ENCODE results near the gene NOS1AP. TPM values are rescaled to one million over a fixed set of nuclear protein-coding genes. Genes with fewer than 3 reads are reported as not detected.
"Not testable (repeated sequence)": the region's sequence is repeated elsewhere in the genome, so short reads cannot be mapped to it uniquely, and the experiment has no call there.

The NOS1AP gene
- total RNA-seq, 1 donor from 2014 or later, result 0.62 TPM

- DNase-seq (ENCODE audit: low read depth), result no peak
Measured at GRCh38 chr1:162056579-162056978, 12.9 kb upstream of the NOS1AP start.

- no peak for DNase-seq (ENCODE audit: low read depth)
Measured at GRCh38 chr1:162059721-162060120, 9.8 kb upstream of the NOS1AP start.

- no peak for DNase-seq (ENCODE audit: low read depth)
Measured at GRCh38 chr1:162060314-162060713, 9.2 kb upstream of the NOS1AP start.

GRCh38 chr1:162062542-162063015 lies 6.9 kb upstream of the NOS1AP start:
- DNase-seq (ENCODE audit: low read depth), result no peak

GRCh38 chr1:162065016-162065415 lies 4.5 kb upstream of the NOS1AP start:
- DNase-seq (ENCODE audit: low read depth), result no peak

- not testable (repeated sequence) for DNase-seq (ENCODE audit: low read depth)
Measured at GRCh38 chr1:162066836-162067235, 2.7 kb upstream of the NOS1AP start.

DNA sequence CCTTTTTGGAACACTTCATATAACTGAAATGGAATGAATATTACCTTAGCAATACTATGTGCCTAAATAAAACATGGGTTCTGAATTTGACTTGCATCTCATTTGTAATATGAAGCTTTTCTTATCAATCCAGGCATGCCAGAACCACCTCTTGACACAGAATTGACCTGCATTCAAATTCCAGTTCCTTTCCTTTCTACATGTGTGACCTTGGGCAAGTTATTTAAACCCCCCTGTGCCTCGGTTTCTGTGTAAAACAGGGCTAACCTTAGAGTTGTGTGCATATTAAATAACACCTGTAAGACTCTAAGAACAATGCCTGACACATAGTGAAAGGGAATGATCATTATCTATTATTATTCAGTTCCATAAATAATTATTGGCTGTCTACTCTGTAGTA lies 2.0 kb upstream of the NOS1AP start:
- DNase-seq (ENCODE audit: low read depth), result no peak

GRCh38 chr1:162068301-162068700 lies 1.2 kb upstream of the NOS1AP start:
- no peak for DNase-seq (ENCODE audit: low read depth)

GRCh38 chr1:162070094-162070748 lies 730 bp downstream of the NOS1AP start:
- no peak for DNase-seq (ENCODE audit: low read depth)

DNA sequence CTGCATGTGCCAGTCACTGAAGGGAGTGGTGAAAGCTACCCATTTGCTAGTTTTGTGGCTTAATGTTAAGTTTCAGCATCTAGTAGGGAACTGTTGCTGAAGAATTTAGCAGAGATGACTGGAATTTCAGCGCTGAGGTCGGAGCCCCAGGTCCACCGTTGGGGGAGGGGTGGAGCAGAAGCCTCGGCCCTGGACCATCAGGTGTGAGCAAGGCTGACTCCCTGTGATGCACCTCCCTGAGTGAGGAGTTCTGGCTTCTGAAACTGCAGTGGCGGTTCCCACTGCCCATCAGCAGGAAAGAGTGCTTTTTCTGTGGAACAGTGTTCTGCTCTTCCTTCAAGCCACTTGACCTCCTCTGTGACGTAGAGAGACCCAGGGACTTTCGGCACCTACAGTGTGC lies 1.3 kb downstream of the NOS1AP start:
- no peak for DNase-seq (ENCODE audit: low read depth)

- no peak for DNase-seq (ENCODE audit: low read depth)
Measured at GRCh38 chr1:162072740-162073139, 3.2 kb downstream of the NOS1AP start.

GRCh38 chr1:162074276-162075005 lies 5.0 kb downstream of the NOS1AP start:
- no peak for DNase-seq (ENCODE audit: low read depth)

GRCh38 chr1:162075862-162076261 lies 6.4 kb downstream of the NOS1AP start:
- DNase-seq (ENCODE audit: low read depth), result no peak

DNA sequence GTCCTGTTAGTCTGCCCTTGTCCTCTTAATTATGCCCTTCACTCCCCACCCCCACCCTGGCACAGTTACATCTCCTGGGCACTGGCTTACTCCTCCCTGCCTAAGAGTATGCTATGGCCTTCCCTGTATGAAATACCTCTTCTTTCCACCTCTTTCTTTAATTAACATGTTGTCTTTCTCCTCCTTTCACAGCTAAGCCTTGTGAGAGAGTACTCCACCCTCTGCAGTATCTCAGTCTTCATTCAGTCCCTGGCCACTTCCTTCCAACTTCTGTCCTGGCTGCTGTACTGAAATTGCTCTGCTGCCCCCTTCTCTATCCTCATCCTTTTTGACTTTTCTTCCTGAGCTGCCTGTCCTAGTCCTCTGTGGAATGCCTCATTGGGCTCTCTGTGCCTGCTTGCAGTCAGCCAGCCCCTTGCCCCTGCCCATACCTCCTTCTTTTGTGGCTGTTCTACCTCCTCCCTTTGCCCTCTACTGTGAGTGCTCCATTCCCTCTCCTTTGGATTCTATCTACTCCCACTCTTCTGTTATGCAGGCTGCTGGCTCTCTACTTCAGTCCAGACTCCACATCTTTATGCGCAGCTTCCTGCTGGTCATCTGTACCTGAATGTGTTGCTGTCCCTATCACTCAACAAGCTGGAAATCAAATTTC lies 8.3 kb downstream of the NOS1AP start:
- no peak for DNase-seq (ENCODE audit: low read depth)

DNA sequence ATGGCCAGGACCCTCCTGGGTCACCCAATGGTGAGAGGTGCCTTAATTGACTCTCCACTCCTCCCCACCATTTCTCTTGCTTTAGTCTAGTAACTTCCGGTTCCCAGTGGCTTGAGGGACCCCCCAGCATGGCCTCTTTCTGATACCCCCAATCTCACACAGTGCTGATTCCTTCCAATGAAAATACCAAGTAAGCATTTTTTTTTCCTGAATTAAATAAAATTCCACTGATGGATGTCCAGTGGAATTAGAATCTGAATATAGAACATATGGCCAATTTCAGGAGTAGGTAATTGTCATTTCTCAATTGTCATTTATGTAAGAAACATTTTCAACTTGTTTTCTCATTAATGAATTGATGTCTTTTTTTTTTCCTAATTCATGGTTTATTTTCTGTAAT lies 9.5 kb downstream of the NOS1AP start:
- DNase-seq (ENCODE audit: low read depth), result no peak

GRCh38 chr1:162080472-162081015 lies 11.1 kb downstream of the NOS1AP start:
- DNase-seq (ENCODE audit: low read depth), result no peak

- DNase-seq (ENCODE audit: low read depth), result no peak
Measured at GRCh38 chr1:162081316-162081715, 11.8 kb downstream of the NOS1AP start.

- DNase-seq (ENCODE audit: low read depth), result not testable (repeated sequence)
Measured at GRCh38 chr1:162082080-162082479, 12.6 kb downstream of the NOS1AP start.

- DNase-seq (ENCODE audit: low read depth), result no peak
Measured at GRCh38 chr1:162083273-162083672, 13.8 kb downstream of the NOS1AP start.

- peak; percentile 57 for DNase-seq (ENCODE audit: low read depth)
Measured at GRCh38 chr1:162085991-162086390, 16.5 kb downstream of the NOS1AP start.

GRCh38 chr1:162087111-162087510 lies 17.6 kb downstream of the NOS1AP start:
- no peak for DNase-seq (ENCODE audit: low read depth)

GRCh38 chr1:162087574-162087973 lies 18.1 kb downstream of the NOS1AP start:
- no peak for DNase-seq (ENCODE audit: low read depth)
